ENCODE measurements around the gene PLPP1.

PLPP1 gene

GRCh38 chr5:55483885-55484284 is 50.9 kb downstream of the PLPP1 start:
- Histone ChIP-seq H3K9me3 (ENCODE audit: control insufficient read depth, insufficient read depth, low read length) (no peaks in the 10 kb centered on the region), H3K4me1 (ENCODE audit: control insufficient read depth, low read length) (no peaks in the 10 kb centered on the region), H3K79me2 (ENCODE audit: control insufficient read depth, low read length) (no peaks in the 10 kb centered on the region), H3K36me3 (ENCODE audit: control insufficient read depth, low read length) (no peaks in the 10 kb centered on the region), H3K27me3 (ENCODE audit: control insufficient read depth, low read length) (no peaks in the 10 kb centered on the region), H3K9me2 (replicated peaks; ENCODE audit: control insufficient read depth, low read length) (no peaks in the 10 kb centered on the region), H4K20me1 (ENCODE audit: control insufficient read depth, insufficient read depth, low read depth, low read length) (no peaks in the 10 kb centered on the region), H3K4me2 (ENCODE audit: low read length) (no peak overlapping the region), H3K4me3 (ENCODE audit: low read length) (no peak overlapping the region), H3F3A (ENCODE audit: control insufficient read depth, insufficient read depth) (no peaks in the 10 kb centered on the region), H3K27ac (ENCODE audit: low read depth, low read length) (no peak overlapping the region)
- TF ChIP-seq EZH2phosphoT487 (IDR thresholded peaks at IDR 0.05; ENCODE audit: borderline replicate concordance, low read length) (no peak), CTCF (IDR thresholded peaks at IDR 0.05; ENCODE audit: low read depth, low read length, poor library complexity, severe bottlenecking) (no peak)

GRCh38 chr5:55481293-55481855 is 53.4 kb downstream of the PLPP1 start:
- no peaks in the 10 kb centered on the region for H3K79me2 ChIP-seq (ENCODE audit: control insufficient read depth, low read length)
- H3K9me3 ChIP-seq (ENCODE audit: control insufficient read depth, insufficient read depth, low read length), result no peaks in the 10 kb centered on the region
- H3F3A ChIP-seq (ENCODE audit: control insufficient read depth, insufficient read depth), result no peaks in the 10 kb centered on the region
- no peaks in the 10 kb centered on the region for H3K4me1 ChIP-seq (ENCODE audit: control insufficient read depth, low read length)
- no peaks in the 10 kb centered on the region for H4K20me1 ChIP-seq (ENCODE audit: control insufficient read depth, insufficient read depth, low read depth, low read length)
- no peaks in the 10 kb centered on the region for H3K9me2 ChIP-seq (replicated peaks; ENCODE audit: control insufficient read depth, low read length)
- no peak overlapping the region for H3K4me3 ChIP-seq (ENCODE audit: low read length)
- no peak overlapping the region for H3K4me2 ChIP-seq (ENCODE audit: low read length)
- no peak overlapping the region for H3K27ac ChIP-seq (ENCODE audit: low read depth, low read length)
- H3K36me3 ChIP-seq (ENCODE audit: control insufficient read depth, low read length), result no peaks in the 10 kb centered on the region
- H3K27me3 ChIP-seq (ENCODE audit: control insufficient read depth, low read length), result no peaks in the 10 kb centered on the region
- TF ChIP-seq CTCF (IDR thresholded peaks at IDR 0.05; ENCODE audit: low read depth, low read length, poor library complexity, severe bottlenecking) (no peak), EZH2phosphoT487 (IDR thresholded peaks at IDR 0.05; ENCODE audit: borderline replicate concordance, low read length) (no peak)

- H3K27ac ChIP-seq (ENCODE audit: low read depth, low read length), result no peak overlapping the region
- no peak overlapping the region for H3K4me2 ChIP-seq (ENCODE audit: low read length)
These were observed 54.0 kb downstream of the PLPP1 start for GRCh38 chr5:55480781-55481180.

GRCh38 chr5:55472642-55473041 is 62.1 kb downstream of the PLPP1 start:
- TF ChIP-seq EZH2phosphoT487 (IDR thresholded peaks at IDR 0.05; ENCODE audit: borderline replicate concordance, low read length) (no peak), CTCF (IDR thresholded peaks at IDR 0.05; ENCODE audit: low read depth, low read length, poor library complexity, severe bottlenecking) (no peak)
- no peaks in the 10 kb centered on the region for H3F3A ChIP-seq (ENCODE audit: control insufficient read depth, insufficient read depth)
- H4K20me1 ChIP-seq (ENCODE audit: control insufficient read depth, insufficient read depth, low read depth, low read length), result no peaks in the 10 kb centered on the region
- no peak overlapping the region for H3K27ac ChIP-seq (ENCODE audit: low read depth, low read length)
- H3K4me2 ChIP-seq (ENCODE audit: low read length), result no peak overlapping the region
- H3K9me2 ChIP-seq (replicated peaks; ENCODE audit: control insufficient read depth, low read length), result no peaks in the 10 kb centered on the region
- no peaks in the 10 kb centered on the region for H3K79me2 ChIP-seq (ENCODE audit: control insufficient read depth, low read length)
- H3K4me3 ChIP-seq (ENCODE audit: low read length), result no peak overlapping the region
- no peaks in the 10 kb centered on the region for H3K27me3 ChIP-seq (ENCODE audit: control insufficient read depth, low read length)
- no peaks in the 10 kb centered on the region for H3K36me3 ChIP-seq (ENCODE audit: control insufficient read depth, low read length)
- no peaks in the 10 kb centered on the region for H3K9me3 ChIP-seq (ENCODE audit: control insufficient read depth, insufficient read depth, low read length)
- peaks cover 8% of the 10 kb centered on the region for H3K4me1 ChIP-seq (ENCODE audit: control insufficient read depth, low read length)

More at GRCh38 chr5:55480781-55481180, 54.0 kb downstream of the PLPP1 start:
- Histone ChIP-seq H3F3A (ENCODE audit: control insufficient read depth, insufficient read depth) (no peaks in the 10 kb centered on the region), H4K20me1 (ENCODE audit: control insufficient read depth, insufficient read depth, low read depth, low read length) (no peaks in the 10 kb centered on the region), H3K27me3 (ENCODE audit: control insufficient read depth, low read length) (no peaks in the 10 kb centered on the region), H3K4me1 (ENCODE audit: control insufficient read depth, low read length) (no peaks in the 10 kb centered on the region), H3K9me3 (ENCODE audit: control insufficient read depth, insufficient read depth, low read length) (no peaks in the 10 kb centered on the region), H3K9me2 (replicated peaks; ENCODE audit: control insufficient read depth, low read length) (no peaks in the 10 kb centered on the region), H3K36me3 (ENCODE audit: control insufficient read depth, low read length) (no peaks in the 10 kb centered on the region), H3K4me3 (ENCODE audit: low read length) (no peak overlapping the region), H3K79me2 (ENCODE audit: control insufficient read depth, low read length) (no peaks in the 10 kb centered on the region)
- TF ChIP-seq EZH2phosphoT487 (IDR thresholded peaks at IDR 0.05; ENCODE audit: borderline replicate concordance, low read length), result no peak
